GM12873 (cell line): ENCODE data around the gene EPHA2.

Source experiments
- TF ChIP-seq, protein P1 (sequence below): IDR thresholded peaks from 2 replicates; pipeline ENCODE4 v1.5.1; 2012; ENCODE audit warnings: low read depth, mild to moderate bottlenecking, moderate library complexity, low read length, control low read depth; ENCODE audit not compliant: insufficient read depth; ENCODE audit errors: missing control alignments

EPHA2 gene

DNA sequence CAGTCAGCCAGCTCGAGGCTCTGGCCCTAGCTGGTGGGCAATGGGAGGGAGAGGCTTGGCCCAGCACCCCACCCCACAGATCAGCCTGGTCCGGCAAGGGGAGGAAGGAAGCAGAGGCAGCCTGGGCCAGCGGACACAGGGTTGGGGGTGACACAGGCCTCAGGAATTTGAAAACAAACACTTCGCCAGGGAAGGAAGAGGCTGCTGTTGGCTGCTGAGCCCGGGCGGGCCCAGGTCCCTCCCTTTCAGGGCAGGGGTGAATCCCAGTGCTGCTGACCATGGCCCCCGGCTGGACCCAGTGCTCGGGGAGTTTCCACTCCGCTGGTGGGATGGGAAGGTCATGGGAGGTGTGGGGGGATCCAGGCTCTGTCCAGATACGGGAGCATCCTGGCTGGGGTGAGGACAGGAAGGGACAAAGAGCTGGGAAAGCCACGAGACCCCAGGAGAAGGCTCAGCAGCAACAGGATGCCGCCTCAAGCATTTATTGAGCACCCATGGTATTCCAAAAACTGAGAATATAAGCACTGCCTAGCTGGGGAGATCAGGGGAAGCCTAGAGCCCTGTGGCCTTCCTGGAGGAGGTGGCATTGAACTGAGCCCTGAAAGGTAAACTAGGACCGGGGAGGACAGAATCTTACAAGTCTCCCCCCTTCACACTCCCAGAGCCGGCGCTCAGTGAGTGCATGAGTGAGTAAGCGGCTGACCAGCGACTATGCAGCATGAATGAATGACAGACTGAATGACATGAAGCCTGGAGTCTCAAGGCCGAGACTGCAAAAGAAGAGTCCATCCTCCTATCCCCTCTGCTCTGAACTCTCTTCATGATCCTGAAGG, 26.2 kb upstream of the EPHA2 start:
- TF ChIP-seq, protein P1, sequence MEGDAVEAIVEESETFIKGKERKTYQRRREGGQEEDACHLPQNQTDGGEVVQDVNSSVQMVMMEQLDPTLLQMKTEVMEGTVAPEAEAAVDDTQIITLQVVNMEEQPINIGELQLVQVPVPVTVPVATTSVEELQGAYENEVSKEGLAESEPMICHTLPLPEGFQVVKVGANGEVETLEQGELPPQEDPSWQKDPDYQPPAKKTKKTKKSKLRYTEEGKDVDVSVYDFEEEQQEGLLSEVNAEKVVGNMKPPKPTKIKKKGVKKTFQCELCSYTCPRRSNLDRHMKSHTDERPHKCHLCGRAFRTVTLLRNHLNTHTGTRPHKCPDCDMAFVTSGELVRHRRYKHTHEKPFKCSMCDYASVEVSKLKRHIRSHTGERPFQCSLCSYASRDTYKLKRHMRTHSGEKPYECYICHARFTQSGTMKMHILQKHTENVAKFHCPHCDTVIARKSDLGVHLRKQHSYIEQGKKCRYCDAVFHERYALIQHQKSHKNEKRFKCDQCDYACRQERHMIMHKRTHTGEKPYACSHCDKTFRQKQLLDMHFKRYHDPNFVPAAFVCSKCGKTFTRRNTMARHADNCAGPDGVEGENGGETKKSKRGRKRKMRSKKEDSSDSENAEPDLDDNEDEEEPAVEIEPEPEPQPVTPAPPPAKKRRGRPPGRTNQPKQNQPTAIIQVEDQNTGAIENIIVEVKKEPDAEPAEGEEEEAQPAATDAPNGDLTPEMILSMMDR: no peak

DNA sequence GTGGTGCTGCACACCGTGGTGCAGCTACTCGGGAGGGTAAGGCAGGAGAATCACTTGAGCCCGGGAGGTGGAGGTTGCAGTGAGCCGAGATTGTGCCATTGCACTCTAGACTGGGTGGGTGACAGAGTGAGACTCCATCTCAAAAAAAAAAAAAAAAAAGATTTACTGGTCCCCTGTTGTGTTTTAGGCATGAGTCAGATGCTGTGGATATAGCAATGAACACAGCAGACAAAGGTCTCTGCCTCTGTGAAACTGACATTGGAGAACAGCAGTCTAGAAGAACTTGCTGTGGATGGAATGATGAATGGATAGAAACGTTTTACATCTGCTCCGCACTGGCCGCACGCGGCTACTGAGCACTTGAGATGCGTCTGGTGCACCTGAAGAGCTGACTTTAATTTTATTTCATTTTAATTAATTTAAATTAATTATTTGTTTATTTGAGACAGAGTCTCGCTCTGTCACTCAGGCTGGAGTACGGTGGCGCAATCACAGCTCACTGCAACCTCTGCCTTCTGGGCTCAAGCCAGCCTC, 24.5 kb upstream of the EPHA2 start:
- TF ChIP-seq, protein P1: no peak

DNA sequence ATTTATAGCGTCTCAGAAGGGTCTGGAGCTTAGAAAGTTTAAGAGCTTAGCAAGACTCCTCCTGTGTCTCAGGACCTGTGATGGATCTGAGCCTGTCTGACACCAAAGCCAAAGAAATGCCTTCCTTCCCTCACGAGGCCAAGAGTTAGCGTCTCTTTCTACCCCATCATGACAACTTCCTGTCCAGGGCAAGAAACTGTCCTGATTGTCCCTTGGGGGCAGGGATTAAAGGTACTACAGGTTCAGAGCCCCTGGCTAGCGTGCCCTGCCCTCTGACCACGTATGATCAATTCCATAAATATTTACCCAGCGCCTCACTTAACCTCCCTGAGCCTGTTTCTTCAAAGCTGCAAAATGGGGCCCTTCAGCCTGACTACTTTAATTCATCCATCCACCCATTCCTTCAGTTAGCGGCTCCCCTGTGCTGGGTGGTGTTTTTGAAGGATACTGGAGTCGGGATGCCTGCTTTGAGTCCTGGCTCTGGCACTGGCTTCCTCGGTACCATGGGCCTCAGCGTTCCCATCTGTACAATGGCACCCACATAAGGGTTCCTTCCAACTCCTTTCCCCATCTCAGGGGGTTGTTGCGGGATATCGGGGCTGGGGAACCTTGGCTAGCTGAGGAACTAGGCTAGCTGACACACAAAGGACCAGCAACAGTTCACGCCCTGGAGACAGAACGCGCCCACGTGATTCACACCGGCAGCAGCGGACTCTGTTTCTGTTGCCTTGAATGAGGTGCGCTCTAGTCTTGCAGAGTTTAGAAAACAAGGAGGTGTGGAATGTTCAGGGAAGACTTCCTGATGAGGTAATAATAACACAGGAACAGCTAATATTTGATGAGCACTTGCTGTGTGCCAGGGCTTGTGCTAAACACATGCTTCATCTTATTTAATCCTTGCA, 23.0 kb upstream of the EPHA2 start:
- TF ChIP-seq, protein P1: no peak

DNA sequence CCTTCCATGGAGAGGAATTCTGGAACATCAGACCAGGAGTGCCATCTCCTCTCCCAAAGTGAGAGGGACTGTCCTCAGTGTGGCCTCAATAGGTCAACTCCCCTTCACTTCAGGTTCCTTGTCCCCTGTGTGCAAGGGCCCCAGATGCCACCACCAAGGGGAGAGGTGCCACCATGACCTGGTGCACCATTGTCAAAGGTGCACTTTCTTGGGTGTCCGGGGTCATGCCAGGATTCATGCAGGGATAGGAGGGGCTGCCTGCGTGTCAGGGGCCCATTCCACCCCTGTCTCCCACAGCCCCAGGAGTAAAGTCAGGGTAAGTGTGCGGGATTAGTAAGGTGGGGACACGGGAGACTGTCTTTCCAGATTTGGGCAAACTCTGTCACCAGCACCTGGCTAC, 21.4 kb upstream of the EPHA2 start:
- TF ChIP-seq, protein P1: no peak

- TF ChIP-seq, protein P1: no peak
These were observed 20.8 kb upstream of the EPHA2 start for GRCh38 chr1:16176653-16177052.

- TF ChIP-seq, protein P1: no peak
These were observed 20.0 kb upstream of the EPHA2 start for GRCh38 chr1:16175610-16176553.
